SK-N-SH treated with all-trans-retinoic acid at 6 μM for 48 hours (cell line): ENCODE data around the gene CHSY3.

Experiments used
- ATAC-seq: fragments of 200-7000 bp; cut with Tn5 transposase; 3 replicates; pipeline ENCODE4 v1.9.1; 2020; ENCODE audit warnings: mild to moderate bottlenecking, moderate library complexity
- ARNTL ChIP-seq: fragments of 450-650 bp; formaldehyde crosslinking; IDR thresholded peaks from 2 replicates; pipeline ENCODE4 v1.5.0; 2020; ENCODE audit warnings: low read depth, mild to moderate bottlenecking, moderate library complexity, borderline replicate concordance
- BACH2 ChIP-seq: fragments of 250-450 bp; sonication (Bioruptor Pico); IDR thresholded peaks from 2 replicates; pipeline ENCODE4 v1.9.0; 2021; ENCODE audit warnings: mild to moderate bottlenecking, borderline replicate concordance
- CREB5 ChIP-seq: fragments of 250-450 bp; sonication (Bioruptor Pico); IDR thresholded peaks from 2 replicates; pipeline ENCODE4 v1.5.1; 2020; ENCODE audit warnings: low read depth, mild to moderate bottlenecking, moderate library complexity
- CSDC2 ChIP-seq: fragments of 250-450 bp; sonication (Bioruptor Pico); IDR thresholded peaks from 2 replicates; pipeline ENCODE4 v1.5.0; 2020; ENCODE audit warnings: mild to moderate bottlenecking, moderate library complexity
- CSRNP3 ChIP-seq: fragments of 250-450 bp; sonication (Bioruptor Pico); IDR thresholded peaks from 2 replicates; pipeline ENCODE4 v1.5.1; 2021; ENCODE audit warnings: mild to moderate bottlenecking, moderate library complexity
- ESRRG ChIP-seq: fragments of 250-450 bp; sonication (Bioruptor Pico); IDR thresholded peaks from 2 replicates; pipeline ENCODE4 v1.6.1; 2021; ENCODE audit warnings: mild to moderate bottlenecking
- GLIS3 ChIP-seq: fragments of 250-450 bp; sonication (Bioruptor Pico); IDR thresholded peaks from 2 replicates; pipeline ENCODE4 v1.5.0; 2020; ENCODE audit warnings: mild to moderate bottlenecking, moderate library complexity
- ISL1 ChIP-seq: fragments of 250-450 bp; sonication (Bioruptor Pico); IDR thresholded peaks from 2 replicates; pipeline ENCODE4 v2.1.2; 2022; ENCODE audit warnings: mild to moderate bottlenecking, moderate library complexity
- OSR1 ChIP-seq: fragments of 250-450 bp; sonication (Bioruptor Pico); IDR thresholded peaks from 2 replicates; pipeline ENCODE4 v1.8.0; 2022; ENCODE audit warnings: moderate library complexity, mild to moderate bottlenecking, inconsistent platforms
- POU6F1 ChIP-seq: fragments of 250-450 bp; sonication (Bioruptor Pico); IDR thresholded peaks from 2 replicates; pipeline ENCODE4 v1.8.0; 2021; ENCODE audit warnings: low read depth, mild to moderate bottlenecking, moderate library complexity, borderline replicate concordance
- PPARA ChIP-seq: fragments of 250-450 bp; sonication (Bioruptor Pico); IDR thresholded peaks from 2 replicates; pipeline ENCODE4 v1.5.0; 2020; ENCODE audit warnings: mild to moderate bottlenecking, borderline replicate concordance
- RARB ChIP-seq: fragments of 250-450 bp; sonication (Bioruptor Pico); IDR thresholded peaks from 2 replicates; pipeline ENCODE4 v1.8.0; 2021; ENCODE audit warnings: mild to moderate bottlenecking, moderate library complexity
- SNAI2 ChIP-seq: fragments of 250-450 bp; sonication (Bioruptor Pico); IDR thresholded peaks from 2 replicates; pipeline ENCODE4 v1.5.0; 2020; ENCODE audit warnings: mild to moderate bottlenecking, moderate library complexity
- TCF4 ChIP-seq: fragments of 250-450 bp; sonication (Bioruptor Pico); IDR thresholded peaks from 2 replicates; pipeline ENCODE4 v1.8.0; 2021; ENCODE audit warnings: mild to moderate bottlenecking, moderate library complexity, borderline replicate concordance
- TOX ChIP-seq: fragments of 250-450 bp; sonication (Bioruptor Pico); IDR thresholded peaks from 2 replicates; pipeline ENCODE4 v1.8.0; 2021; ENCODE audit warnings: mild to moderate bottlenecking, moderate library complexity, borderline replicate concordance
- ZC3H10 ChIP-seq: fragments of 250-450 bp; sonication (Bioruptor Pico); IDR thresholded peaks from 2 replicates; pipeline ENCODE4 v1.5.1; 2021; ENCODE audit warnings: mild to moderate bottlenecking, moderate library complexity
- ZFP3 ChIP-seq: fragments of 250-450 bp; sonication (Bioruptor Pico); IDR thresholded peaks from 2 replicates; pipeline ENCODE4 v1.5.0; 2020; ENCODE audit warnings: mild to moderate bottlenecking, moderate library complexity
- ZFP30 ChIP-seq: fragments of 450-650 bp; formaldehyde crosslinking; IDR thresholded peaks from 2 replicates; pipeline ENCODE4 v1.5.0; 2022; ENCODE audit warnings: mild to moderate bottlenecking, moderate library complexity
- ZNF565 ChIP-seq: fragments of 450-650 bp; formaldehyde crosslinking; conservative IDR thresholded peaks from 2 replicates; pipeline ENCODE4 v1.5.0; 2020; ENCODE audit warnings: low read depth, mild to moderate bottlenecking, moderate library complexity
- ZNF70 ChIP-seq: fragments of 450-650 bp; formaldehyde crosslinking; IDR thresholded peaks from 2 replicates; pipeline ENCODE4 v1.5.0; 2020; ENCODE audit warnings: mild to moderate bottlenecking, moderate library complexity
- ZNF8 ChIP-seq: fragments of 450-650 bp; formaldehyde crosslinking; IDR thresholded peaks from 2 replicates; pipeline ENCODE4 v1.5.0; 2020; ENCODE audit warnings: mild to moderate bottlenecking, moderate library complexity

The CHSY3 gene

GRCh38 chr5:130067364-130067763 is 163.1 kb downstream of the CHSY3 start:
- no peak for ATAC-seq
- TF ChIP-seq TOX (CRISPR knock-in tag) (no peak), ZC3H10 (CRISPR knock-in tag) (no peak), BACH2 (CRISPR knock-in tag) (no peak)
- TF ChIP-seq, all 23 proteins: peak for 0

- no peak for ATAC-seq
- no peak for TF ChIP-seq TOX (CRISPR knock-in tag)
Measured at GRCh38 chr5:130068101-130068500, 163.8 kb downstream of the CHSY3 start.

GRCh38 chr5:130068988-130069387 is 164.7 kb downstream of the CHSY3 start:
- no peak for ATAC-seq
- TF ChIP-seq ZNF8 (CRISPR knock-in tag): no peak

GRCh38 chr5:130074820-130075219 is 170.6 kb downstream of the CHSY3 start:
- TF ChIP-seq POU6F1 (CRISPR knock-in tag) (no peak), ZFP3 (no peak), ZC3H10 (CRISPR knock-in tag) (no peak), SNAI2 (CRISPR knock-in tag) (no peak), ZNF70 (CRISPR knock-in tag) (no peak), PPARA (CRISPR knock-in tag) (no peak), ESRRG (CRISPR knock-in tag) (no peak), TCF4 (CRISPR knock-in tag) (no peak), CSRNP3 (no peak), RARB (CRISPR knock-in tag) (no peak), GLIS3 (CRISPR knock-in tag) (no peak), ZNF8 (CRISPR knock-in tag) (no peak), ZFP30 (no peak), ZNF565 (CRISPR knock-in tag) (no peak), ARNTL (CRISPR knock-in tag) (no peak), CSDC2 (no peak), ISL1 (CRISPR knock-in tag) (no peak), OSR1 (CRISPR knock-in tag) (no peak)
- ATAC-seq: no peak

- ATAC-seq: no peak
- no peak for TF ChIP-seq ESRRG (CRISPR knock-in tag)
- TF ChIP-seq ZFP3: no peak
- TF ChIP-seq ZC3H10 (CRISPR knock-in tag): no peak
Measured at GRCh38 chr5:130077007-130077406, 172.7 kb downstream of the CHSY3 start.

GRCh38 chr5:130078661-130079060 is 174.4 kb downstream of the CHSY3 start:
- TF ChIP-seq TOX (CRISPR knock-in tag) (no peak), TCF4 (CRISPR knock-in tag) (no peak), ZNF8 (CRISPR knock-in tag) (no peak), PPARA (CRISPR knock-in tag) (no peak), ZFP30 (no peak), ISL1 (CRISPR knock-in tag) (no peak)
- TF ChIP-seq, all 23 proteins: peak for 0
- no peak for ATAC-seq

GRCh38 chr5:130090569-130091270 is 186.5 kb downstream of the CHSY3 start:
- ATAC-seq: no peak
- no peak for TF ChIP-seq BACH2 (CRISPR knock-in tag)
- no peak for TF ChIP-seq ARNTL (CRISPR knock-in tag)
- no peak for TF ChIP-seq ZFP3
- TF ChIP-seq ZNF8 (CRISPR knock-in tag): no peak
- TF ChIP-seq PPARA (CRISPR knock-in tag): no peak
- no peak for TF ChIP-seq ESRRG (CRISPR knock-in tag)
- TF ChIP-seq CREB5 (CRISPR knock-in tag): no peak
- no peak for TF ChIP-seq CSRNP3
- TF ChIP-seq TCF4 (CRISPR knock-in tag): no peak
- TF ChIP-seq TOX (CRISPR knock-in tag): no peak
- no peak for TF ChIP-seq SNAI2 (CRISPR knock-in tag)
- no peak for TF ChIP-seq POU6F1 (CRISPR knock-in tag)
